Measurements from ENCODE around the gene FBXO24.
A peak's percentile ranks its signal among the peaks of the same experiment; 100 is the strongest.

The FBXO24 gene

DNA sequence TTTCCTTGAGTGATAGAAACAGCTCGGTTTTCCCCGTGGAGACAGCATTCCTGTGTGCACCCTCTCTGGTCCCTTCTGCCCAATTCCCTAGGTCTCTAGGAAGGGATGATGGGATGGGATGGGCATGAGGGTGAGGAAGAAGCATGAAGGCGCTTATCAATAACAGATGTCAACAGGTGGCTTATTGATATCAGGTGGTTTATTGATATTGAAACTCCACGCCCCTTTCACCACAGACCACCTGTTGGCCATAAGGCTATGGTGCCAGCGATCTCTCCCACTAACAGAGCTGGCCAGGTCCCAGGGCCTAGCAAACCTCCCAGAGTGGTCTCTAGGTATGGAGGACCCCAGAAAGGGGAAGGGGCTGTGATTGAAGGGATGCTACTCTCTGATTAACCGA lies 34.1 kb downstream of the FBXO24 start:
- H3K36me3 ChIP-seq = no peaks in the 10 kb centered on the region
- TF ChIP-seq, protein P1, sequence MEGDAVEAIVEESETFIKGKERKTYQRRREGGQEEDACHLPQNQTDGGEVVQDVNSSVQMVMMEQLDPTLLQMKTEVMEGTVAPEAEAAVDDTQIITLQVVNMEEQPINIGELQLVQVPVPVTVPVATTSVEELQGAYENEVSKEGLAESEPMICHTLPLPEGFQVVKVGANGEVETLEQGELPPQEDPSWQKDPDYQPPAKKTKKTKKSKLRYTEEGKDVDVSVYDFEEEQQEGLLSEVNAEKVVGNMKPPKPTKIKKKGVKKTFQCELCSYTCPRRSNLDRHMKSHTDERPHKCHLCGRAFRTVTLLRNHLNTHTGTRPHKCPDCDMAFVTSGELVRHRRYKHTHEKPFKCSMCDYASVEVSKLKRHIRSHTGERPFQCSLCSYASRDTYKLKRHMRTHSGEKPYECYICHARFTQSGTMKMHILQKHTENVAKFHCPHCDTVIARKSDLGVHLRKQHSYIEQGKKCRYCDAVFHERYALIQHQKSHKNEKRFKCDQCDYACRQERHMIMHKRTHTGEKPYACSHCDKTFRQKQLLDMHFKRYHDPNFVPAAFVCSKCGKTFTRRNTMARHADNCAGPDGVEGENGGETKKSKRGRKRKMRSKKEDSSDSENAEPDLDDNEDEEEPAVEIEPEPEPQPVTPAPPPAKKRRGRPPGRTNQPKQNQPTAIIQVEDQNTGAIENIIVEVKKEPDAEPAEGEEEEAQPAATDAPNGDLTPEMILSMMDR (IDR thresholded peaks at IDR 0.05; ENCODE audit: low read depth, low read length) = no peak
- no peak overlapping the region for H3K4me3 ChIP-seq (ENCODE audit: low read depth, low read length)
- no peaks in the 10 kb centered on the region for H3K27me3 ChIP-seq
- H3K4me1 ChIP-seq = no peaks in the 10 kb centered on the region
- no peak for DNase-seq
- no peaks in the 10 kb centered on the region for H3K9me3 ChIP-seq

DNA sequence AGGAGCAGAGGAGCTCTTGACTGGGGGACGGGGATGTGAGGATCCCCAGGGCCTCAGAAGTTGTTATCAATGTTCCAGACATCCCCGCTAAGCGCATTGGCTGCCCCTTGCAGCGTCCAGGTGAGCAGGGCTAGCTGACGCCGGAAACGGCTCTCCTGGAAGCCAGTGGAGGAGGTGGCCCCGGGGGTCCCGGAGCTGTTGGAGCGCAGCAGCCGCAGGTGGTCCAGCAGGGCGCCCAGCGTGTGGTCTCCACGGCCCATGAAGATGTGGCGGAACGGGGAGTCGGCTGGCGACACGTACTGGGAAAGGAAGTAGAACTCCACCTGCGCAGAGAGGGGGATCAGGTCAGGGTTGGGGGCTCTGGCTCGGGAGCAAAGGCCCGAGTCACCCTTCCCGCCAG lies 34.7 kb downstream of the FBXO24 start:
- no peaks in the 10 kb centered on the region for H3K36me3 ChIP-seq

DNA sequence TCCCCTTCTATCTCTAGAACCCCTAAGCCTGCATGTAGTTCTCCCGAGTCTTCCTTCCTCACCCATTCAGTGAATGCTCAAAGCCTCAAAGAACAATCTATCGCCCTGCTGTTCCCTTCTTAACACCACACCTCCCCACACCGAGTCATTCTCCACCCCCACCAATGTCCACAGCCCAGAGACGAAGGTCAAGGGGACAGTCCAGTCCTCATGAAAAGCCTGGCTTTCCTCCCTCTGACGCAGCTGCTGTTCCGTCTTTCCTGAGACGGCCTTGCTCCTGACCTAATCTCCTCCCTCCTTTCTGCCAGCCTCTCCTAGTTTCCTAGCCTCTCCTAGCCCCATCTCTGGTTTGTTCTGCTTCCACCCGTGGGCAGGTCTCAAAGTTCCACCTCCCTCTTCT lies 35.4 kb downstream of the FBXO24 start:
- no peaks in the 10 kb centered on the region for H3K4me1 ChIP-seq
- DNase-seq = no peak
- no peak overlapping the region for H3K4me3 ChIP-seq (ENCODE audit: low read depth, low read length)
- TF ChIP-seq, protein P1 (IDR thresholded peaks at IDR 0.05; ENCODE audit: low read depth, low read length) = no peak
- no peaks in the 10 kb centered on the region for H3K9me3 ChIP-seq
- H3K36me3 ChIP-seq = no peaks in the 10 kb centered on the region
- H3K27me3 ChIP-seq = no peaks in the 10 kb centered on the region

More for the DNA sequence above, 34.7 kb downstream of the FBXO24 start:
- Histone ChIP-seq H3K9me3 (no peaks in the 10 kb centered on the region), H3K4me3 (ENCODE audit: low read depth, low read length) (no peak overlapping the region), H3K4me1 (no peaks in the 10 kb centered on the region), H3K27me3 (no peaks in the 10 kb centered on the region)
- DNase-seq = no peak
- TF ChIP-seq, protein P1 (IDR thresholded peaks at IDR 0.05; ENCODE audit: low read depth, low read length) = no peak

DNA sequence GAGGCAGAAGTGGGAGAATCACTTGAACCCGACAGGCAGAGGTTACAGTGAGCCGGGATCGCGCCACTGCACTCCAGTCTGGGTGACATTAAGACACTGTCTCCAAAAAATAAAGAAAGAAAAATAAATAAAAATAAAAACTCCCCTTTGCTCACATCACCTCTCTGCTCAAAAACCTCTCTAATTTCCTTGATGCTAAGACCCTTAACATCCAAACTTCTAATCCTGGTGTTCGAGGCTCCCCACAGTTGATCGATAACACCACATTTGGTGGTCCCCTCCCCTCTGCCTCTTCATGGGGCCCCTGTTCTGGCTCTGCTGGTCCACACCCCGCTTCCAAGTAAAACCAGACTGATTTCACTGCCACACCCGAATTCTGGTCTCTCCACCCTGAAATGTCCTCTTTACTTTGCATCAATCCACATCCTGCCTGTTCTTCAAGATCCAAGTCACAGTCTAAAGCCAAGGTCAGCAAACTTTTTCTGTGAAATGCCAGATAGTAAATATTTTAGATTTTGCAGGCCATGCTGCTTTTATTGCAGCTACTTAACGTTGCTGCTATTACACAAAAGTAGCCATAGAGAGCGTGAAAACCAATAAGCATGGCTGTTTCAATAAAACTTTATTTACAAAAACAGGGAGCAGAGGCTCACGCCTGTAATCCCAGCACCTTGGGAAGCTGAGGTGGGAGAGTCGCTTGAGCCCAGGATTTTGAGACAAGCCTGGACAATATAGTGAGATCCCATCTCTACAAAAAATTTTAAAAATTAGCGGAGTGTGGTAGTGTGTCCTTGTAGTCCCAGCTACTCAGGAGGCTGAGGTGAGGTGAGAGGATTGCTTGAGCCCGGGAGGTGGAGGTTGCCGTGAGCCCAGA lies 38.1 kb downstream of the FBXO24 start:
- Histone ChIP-seq H3K9me3 (no peaks in the 10 kb centered on the region), H3K4me1 (no peaks in the 10 kb centered on the region), H3K27me3 (no peaks in the 10 kb centered on the region), H3K4me3 (ENCODE audit: low read depth, low read length) (no peak overlapping the region), H3K36me3 (no peaks in the 10 kb centered on the region)
- TF ChIP-seq, protein P1 (IDR thresholded peaks at IDR 0.05; ENCODE audit: low read depth, low read length) = no peak
- no peak for DNase-seq

DNA sequence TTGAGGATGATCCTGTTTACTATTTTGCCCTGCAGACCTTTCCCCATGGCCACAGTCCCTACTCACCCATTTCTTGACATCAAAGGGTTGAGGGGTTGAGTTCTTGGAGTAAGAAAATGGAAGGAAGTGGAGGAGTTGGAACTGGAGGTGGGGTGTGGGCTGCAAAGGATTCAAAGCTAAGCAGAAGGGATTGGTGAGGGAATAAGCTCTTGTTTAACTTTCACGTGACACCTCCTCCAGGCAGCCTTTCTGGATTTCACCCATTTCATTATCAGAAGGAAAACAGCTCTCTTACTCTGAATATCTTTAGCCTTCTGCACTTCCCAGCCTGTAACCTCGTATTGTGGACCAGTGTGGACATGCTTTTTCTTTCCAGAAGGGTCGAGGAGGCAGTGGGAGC lies 39.9 kb downstream of the FBXO24 start:
- Histone ChIP-seq H3K9me3 (no peaks in the 10 kb centered on the region), H3K27me3 (no peaks in the 10 kb centered on the region), H3K36me3 (no peaks in the 10 kb centered on the region), H3K4me3 (ENCODE audit: low read depth, low read length) (peak overlapping the region; percentile 59), H3K4me1 (no peaks in the 10 kb centered on the region)
- DNase-seq = no peak
- TF ChIP-seq, protein P1 (IDR thresholded peaks at IDR 0.05; ENCODE audit: low read depth, low read length) = no peak

DNA sequence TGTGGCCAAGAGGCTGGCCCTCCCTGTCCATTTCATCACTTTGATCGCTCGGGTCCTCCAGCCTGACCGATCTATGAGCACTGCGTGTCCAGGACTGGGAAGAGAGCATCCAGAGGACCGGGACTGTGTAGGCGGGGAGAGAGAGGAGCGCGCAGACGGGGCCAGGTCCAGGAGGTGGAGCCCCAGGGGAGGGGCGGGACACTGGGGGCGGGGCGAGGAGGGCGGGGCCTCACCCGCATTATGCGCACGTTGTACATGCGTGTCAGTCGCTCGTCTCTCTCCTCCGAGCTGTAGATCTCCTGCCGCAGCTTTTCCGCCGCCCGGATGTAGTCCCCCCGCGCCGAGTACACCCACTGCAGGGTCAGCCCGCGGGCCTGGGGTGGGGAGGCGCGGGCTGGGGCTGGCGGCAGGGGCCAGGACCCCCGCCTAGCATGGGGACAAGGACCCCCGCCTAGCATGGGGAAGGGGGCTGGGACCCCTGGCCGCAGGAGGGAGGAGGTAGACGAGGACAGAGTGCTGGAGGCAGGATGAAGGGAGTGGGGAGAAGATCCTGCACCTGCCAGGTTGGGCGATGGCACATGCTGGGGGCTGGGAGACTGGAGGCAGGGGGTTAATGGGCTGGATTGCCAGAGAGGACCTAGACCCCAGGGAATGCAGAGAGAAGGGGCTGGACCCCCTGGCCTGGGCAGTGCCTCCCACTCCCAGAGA lies 40.6 kb downstream of the FBXO24 start:
- Histone ChIP-seq H3K4me3 (ENCODE audit: low read depth, low read length) (peak overlapping the region; percentile 59), H3K27me3 (no peaks in the 10 kb centered on the region), H3K9me3 (no peaks in the 10 kb centered on the region), H3K4me1 (no peaks in the 10 kb centered on the region), H3K36me3 (no peaks in the 10 kb centered on the region)
- TF ChIP-seq, protein P1 (IDR thresholded peaks at IDR 0.05; ENCODE audit: low read depth, low read length) = no peak
- DNase-seq = peak; percentile 94
